Osteoblast (primary cell): Measurements from ENCODE around the gene PRSS36. TPM values are rescaled to one million over a fixed set of nuclear protein-coding genes. Genes with fewer than 3 reads are reported as not detected.

ENCODE experiments used
- DNase-seq: peaks from one replicate; pipeline ENCODE4 v3.0.0; 2011; ENCODE audit warnings: low spot score, mixed read lengths; ENCODE audit not compliant: insufficient read length; ENCODE audit errors: missing footprints
- H2AFZ ChIP-seq: 2 replicates; pipeline ENCODE4 v1.6.0; 2011; ENCODE audit warnings: mild to moderate bottlenecking, low read length
- H3K27ac ChIP-seq: 2 replicates; pipeline ENCODE4 v1.5.1; 2011; ENCODE audit warnings: mild to moderate bottlenecking, low read depth, low read length, moderate library complexity
- H3K27me3 ChIP-seq: 2 replicates; pipeline ENCODE4 v1.6.0; 2012; ENCODE audit warnings: mild to moderate bottlenecking, control low read depth, inconsistent platforms, low read length, moderate library complexity; ENCODE audit not compliant: insufficient read depth
- H3K36me3 ChIP-seq: 2 replicates; pipeline ENCODE4 v1.5.1; 2011; ENCODE audit warnings: mild to moderate bottlenecking, low read length, control low read depth, moderate library complexity; ENCODE audit not compliant: insufficient read depth
- H3K4me1 ChIP-seq: 2 replicates; pipeline ENCODE4 v1.5.1; 2011; ENCODE audit warnings: mild to moderate bottlenecking, low read length, control low read depth, moderate library complexity; ENCODE audit not compliant: insufficient read depth
- H3K4me2 ChIP-seq: 2 replicates; pipeline ENCODE4 v1.6.0; 2011; ENCODE audit warnings: mild to moderate bottlenecking, low read length; ENCODE audit not compliant: insufficient read depth
- H3K4me3 ChIP-seq: fragments of 200-600 bp; sonication (generic); 3 replicates; pipeline ENCODE4 v1.5.1; 2012; ENCODE audit warnings: mild to moderate bottlenecking, low read length, inconsistent platforms; ENCODE audit not compliant: insufficient read depth
- H3K79me2 ChIP-seq: 2 replicates; pipeline ENCODE4 v1.6.0; 2012; ENCODE audit warnings: mild to moderate bottlenecking, low read length, control low read depth, inconsistent platforms; ENCODE audit not compliant: insufficient read depth
- H3K9me3 ChIP-seq: 2 replicates; pipeline ENCODE4 v1.5.1; 2011; ENCODE audit warnings: low read depth, low read length, control low read depth
- H4K20me1 ChIP-seq: 2 replicates; pipeline ENCODE4 v1.6.0; 2012; ENCODE audit warnings: mild to moderate bottlenecking, low read length, control low read depth; ENCODE audit not compliant: insufficient read depth
- CTCF ChIP-seq: IDR thresholded peaks from 2 replicates; pipeline ENCODE4 v1.5.1; 2011; ENCODE audit warnings: mild to moderate bottlenecking, low read depth, low read length, moderate library complexity; ENCODE audit errors: extremely low read depth
- total RNA-seq: library from RNA; depleted of rRNA; stranded (reverse); fragments of >200 nt; gene quantifications from 2 replicates; pipeline ENCODE4 v1.2.3, GENCODE V29; 2012

PRSS36 gene
- total RNA-seq, 1 donor = not detected

GRCh38 chr16:31108035-31108793 is 41.7 kb downstream of the PRSS36 start, which contains the start of gene BCKDK:
TSS of gene BCKDK (plus strand) at chr16:31108386. CDS start at chr16:31109224, 838 bp downstream.
- peaks cover 19% of the 10 kb centered on the region for H3K79me2 ChIP-seq
- peak within 1 kb of the TSS; percentile 74 for H3K27ac ChIP-seq
- H3K27me3 ChIP-seq = no peaks in the 10 kb centered on the region
- peak; percentile 100 for DNase-seq
- H4K20me1 ChIP-seq = peaks cover 3% of the 10 kb centered on the region
- peak within 1 kb of the TSS; percentile 94 for H3K4me3 ChIP-seq
- H3K4me2 ChIP-seq = peak within 1 kb of the TSS; percentile 73
- peaks cover 15% of the 10 kb centered on the region for H3K4me1 ChIP-seq
- peak within 1 kb of the TSS; percentile 79 for H2AFZ ChIP-seq
- no peak for TF ChIP-seq CTCF
- H3K36me3 ChIP-seq = peaks cover 37% of the 10 kb centered on the region
- no peaks in the 10 kb centered on the region for H3K9me3 ChIP-seq

- H3K36me3 ChIP-seq = peaks cover 29% of the 10 kb centered on the region
- TF ChIP-seq CTCF = no peak
- peaks cover 19% of the 10 kb centered on the region for H3K79me2 ChIP-seq
- H3K4me3 ChIP-seq = no peak overlapping the region
- H3K27ac ChIP-seq = no peak overlapping the region
- H3K4me1 ChIP-seq = peaks cover 15% of the 10 kb centered on the region
- H3K9me3 ChIP-seq = no peaks in the 10 kb centered on the region
- peak overlapping the region; percentile 79 for H2AFZ ChIP-seq
- peaks cover 3% of the 10 kb centered on the region for H4K20me1 ChIP-seq
- DNase-seq = peak; percentile 50
- peak overlapping the region; percentile 73 for H3K4me2 ChIP-seq
- H3K27me3 ChIP-seq = no peaks in the 10 kb centered on the region
Observed at GRCh38 chr16:31107465-31107867, 42.4 kb downstream of the PRSS36 start.

- no peak for TF ChIP-seq CTCF
- Histone ChIP-seq H3K27ac (no peak overlapping the region), H3K36me3 (peaks cover 24% of the 10 kb centered on the region), H3K27me3 (no peaks in the 10 kb centered on the region), H3K9me3 (no peaks in the 10 kb centered on the region), H3K79me2 (peaks cover 19% of the 10 kb centered on the region), H3K4me1 (peaks cover 15% of the 10 kb centered on the region), H3K4me2 (no peak overlapping the region), H2AFZ (no peak overlapping the region), H3K4me3 (no peak overlapping the region), H4K20me1 (peaks cover 3% of the 10 kb centered on the region)
- DNase-seq = peak; percentile 76
Observed at GRCh38 chr16:31106509-31107464, 43.1 kb downstream of the PRSS36 start.
